Measurements from ENCODE around the gene POLR1B.
A peak's percentile ranks its signal among the peaks of the same experiment; 100 is the strongest.
"Not testable (repeated sequence)": the region's sequence is repeated elsewhere in the genome, so short reads cannot be mapped to it uniquely, and the experiment has no call there.

The POLR1B gene

DNA sequence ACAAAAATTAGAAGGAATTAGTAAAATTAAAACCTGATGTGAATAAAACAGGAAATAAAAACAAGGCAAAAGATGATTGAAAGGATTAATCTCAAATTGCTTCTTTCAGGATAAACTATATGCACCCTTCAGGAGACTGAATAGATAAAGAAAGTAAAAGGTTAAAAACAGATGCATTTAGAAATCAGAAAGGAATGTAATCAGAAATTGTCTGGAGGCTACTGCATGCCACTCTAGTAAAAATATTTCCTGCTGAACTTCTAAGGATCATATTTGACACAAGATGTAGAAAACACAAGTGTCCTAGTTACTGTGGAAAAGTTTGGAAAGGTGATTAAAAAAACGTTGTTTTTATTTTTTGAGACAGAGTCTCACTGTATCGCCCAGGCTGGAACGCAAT lies 58.4 kb downstream of the POLR1B start:
- no peak for DNase-seq (ENCODE audit: low read depth, low spot score)

DNA sequence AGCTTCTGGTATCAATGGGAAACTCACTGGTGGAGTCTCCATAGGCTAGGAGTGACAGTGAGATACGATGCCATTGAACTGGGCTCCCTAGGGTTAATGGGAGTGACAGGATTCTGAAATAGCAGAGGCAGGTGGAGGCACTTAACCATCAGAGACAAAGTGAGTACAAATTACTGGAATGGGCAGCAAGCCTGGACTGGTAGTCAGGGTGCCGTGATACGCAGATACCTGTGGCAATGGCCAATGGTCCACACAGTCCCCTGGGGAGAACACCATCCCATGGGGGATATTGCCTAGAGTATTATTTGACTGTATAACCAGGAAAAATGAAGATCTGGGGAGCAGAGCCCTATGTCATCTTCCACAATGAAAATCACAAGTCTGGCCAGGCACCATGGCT lies 59.5 kb downstream of the POLR1B start:
- DNase-seq (ENCODE audit: low read depth, low spot score), result no peak

DNA sequence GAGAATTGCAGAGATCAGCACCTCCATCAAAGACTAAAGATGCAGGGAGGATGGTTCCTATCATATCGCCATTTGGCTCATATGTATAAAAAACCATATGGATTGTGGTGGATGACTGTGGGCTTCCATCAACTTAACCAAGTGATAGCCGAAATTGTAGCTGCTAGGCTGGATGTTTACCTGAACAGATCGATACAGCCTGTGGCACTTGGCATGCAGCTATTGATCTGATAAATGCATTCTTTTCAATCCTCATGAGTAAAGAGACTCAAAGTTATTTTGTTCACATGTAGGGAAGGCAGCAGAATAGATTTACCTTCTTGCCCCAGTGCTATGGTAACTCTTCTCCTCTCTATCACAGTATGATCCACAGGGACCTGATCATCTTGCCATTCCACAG lies 60.7 kb downstream of the POLR1B start:
- no peak for DNase-seq (ENCODE audit: low read depth, low spot score)

DNA sequence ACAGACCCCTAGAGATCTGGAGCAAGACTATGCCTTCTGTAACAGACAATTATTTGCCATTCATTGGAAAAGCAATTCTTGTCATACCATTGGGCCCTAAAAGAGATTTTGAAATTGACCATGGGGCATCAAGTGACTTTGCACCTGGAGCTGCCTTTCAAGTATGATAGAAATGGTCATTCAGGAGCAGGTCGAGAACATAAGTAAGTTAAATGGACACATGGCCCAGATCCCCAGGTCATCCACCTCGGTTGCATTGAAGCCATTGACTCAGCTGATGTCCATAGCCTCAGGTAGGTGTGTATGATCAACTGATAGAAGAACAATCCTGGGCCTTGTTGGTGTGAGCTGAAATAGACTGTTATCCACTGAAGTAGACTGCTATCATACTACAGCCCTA lies 61.5 kb downstream of the POLR1B start:
- DNase-seq (ENCODE audit: low read depth, low spot score), result no peak

DNA sequence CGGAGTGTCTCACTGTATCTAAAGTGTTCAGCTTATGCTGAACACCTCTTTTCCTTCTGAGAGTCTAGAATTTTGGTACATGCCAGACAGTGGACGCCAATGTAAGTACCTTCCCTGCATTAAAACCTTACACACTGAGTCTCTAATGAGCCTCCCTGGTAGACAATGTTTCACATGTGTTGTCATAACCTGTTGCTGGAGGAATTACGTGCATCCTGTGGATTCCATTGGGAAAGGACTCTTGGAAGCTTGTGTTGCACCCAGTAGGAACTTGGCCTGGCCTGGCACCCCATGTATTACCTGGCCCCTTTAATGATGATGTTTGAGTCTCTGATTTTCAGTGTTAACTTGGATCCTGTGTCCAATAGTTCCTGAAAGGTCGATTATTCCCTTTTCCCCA lies 62.7 kb downstream of the POLR1B start:
- DNase-seq (ENCODE audit: low read depth, low spot score), result no peak

DNA sequence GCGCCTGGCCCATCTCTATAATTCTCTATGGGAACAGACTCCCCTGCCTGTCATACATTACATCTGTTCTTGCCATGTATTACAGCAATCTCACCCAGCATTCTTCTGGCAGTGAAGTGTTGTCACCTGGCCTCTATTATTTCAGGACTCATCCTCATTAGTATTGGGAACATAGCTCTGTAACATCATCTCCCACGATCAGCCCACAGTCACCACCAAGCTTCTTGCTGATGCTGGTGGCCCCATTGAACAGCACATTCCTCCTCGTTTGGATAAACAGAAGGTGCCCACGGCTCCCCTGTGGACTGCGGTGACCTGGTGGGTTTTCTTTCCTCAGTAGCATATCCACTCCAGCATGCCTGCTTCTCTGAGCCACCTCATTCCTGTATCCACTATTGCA lies 63.7 kb downstream of the POLR1B start:
- DNase-seq (ENCODE audit: low read depth, low spot score), result no peak

DNA sequence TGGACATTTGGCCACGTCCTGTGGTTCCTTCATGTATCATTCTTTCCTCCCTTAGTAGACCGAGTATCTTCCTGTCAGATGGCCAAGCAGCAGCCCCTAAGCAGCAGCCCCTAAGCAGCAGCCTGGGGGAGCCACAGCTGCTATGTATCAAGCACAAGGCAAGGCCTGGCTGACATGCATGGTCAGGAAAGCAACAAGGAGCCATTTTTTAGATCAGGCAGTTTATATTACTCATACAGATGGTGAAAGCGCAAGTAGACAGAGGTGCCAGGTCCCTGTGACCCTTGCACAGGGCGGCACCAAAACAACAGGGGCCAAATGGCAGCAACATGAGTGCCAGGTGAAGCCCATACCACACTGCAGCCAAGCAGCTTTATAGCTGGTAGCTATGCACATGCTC lies 64.3 kb downstream of the POLR1B start:
- DNase-seq (ENCODE audit: low read depth, low spot score), result no peak

DNA sequence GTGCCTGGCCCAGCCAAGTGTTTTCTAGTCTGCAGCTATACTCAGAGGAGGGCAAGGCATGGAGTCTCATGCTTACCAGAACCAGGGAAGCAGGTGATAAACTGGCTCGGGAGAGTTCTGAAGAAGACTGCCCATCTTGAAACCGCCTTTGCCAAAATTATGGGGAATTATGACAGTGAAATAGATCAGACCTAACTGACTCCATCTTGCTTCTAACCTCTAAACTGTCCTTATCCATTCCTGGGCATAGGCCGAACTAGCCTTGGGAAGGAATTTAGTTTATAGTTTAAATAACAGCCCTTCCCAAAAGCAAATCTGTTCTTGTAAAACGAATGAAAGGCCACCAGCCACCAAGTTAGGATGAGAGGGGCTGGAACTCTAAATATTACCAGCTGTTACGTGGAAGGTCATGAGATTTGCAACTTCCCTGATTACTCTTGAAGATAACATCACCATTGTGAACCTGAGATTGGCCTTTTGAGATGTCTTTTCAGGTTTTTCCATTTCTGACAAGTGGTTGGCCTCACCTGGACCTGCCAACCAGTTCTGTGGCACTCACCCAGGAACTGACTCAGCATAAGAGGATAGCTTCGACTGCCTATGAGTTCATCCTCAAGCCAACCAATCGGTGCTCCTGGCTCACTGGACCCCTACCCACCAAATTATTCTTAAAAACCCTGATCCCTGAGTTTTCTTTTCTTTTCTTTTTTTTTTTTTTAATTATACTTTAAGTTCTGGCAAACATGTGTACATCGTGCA lies 65.6 kb downstream of the POLR1B start:
- no peak for DNase-seq (ENCODE audit: low read depth, low spot score)

DNA sequence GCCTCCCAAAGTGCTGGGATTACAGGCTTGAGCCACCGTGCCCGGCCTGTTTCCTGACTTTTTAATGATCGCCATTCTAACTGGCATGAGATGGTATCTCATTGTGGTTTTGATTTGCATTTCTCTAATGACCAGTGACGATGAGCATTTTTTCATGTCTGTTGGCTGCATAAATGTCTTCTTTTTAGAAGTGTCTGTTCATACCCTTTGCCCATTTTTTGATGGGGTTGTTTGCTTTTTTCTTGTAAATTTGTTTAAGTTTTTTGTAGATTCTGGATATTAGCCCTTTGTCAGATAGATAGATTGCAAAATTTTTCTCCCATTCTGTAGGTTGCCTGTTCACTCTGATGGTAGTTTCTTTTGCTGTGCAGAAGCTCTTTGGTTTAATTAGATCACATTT lies 67.1 kb downstream of the POLR1B start:
- not testable (repeated sequence) for DNase-seq (ENCODE audit: low read depth, low spot score)

DNA sequence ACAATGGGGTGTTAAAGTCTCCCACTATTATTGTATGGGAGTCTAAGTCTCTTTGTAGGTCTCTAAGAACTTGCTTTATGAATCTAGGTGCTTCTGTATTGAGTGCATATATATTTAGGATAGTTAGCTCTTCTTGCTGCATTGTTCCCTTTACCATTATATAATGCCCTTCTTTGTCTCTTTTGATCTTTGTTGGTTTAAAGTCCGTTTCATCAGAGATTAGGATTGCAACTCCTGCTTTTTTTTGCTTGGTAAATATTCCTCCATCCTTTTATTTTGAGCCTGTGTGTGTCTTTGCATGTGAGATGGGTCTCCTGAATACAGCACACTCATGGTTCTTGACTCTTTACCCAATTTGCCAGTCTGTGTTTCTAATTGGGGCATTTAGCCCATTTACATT lies 70.0 kb downstream of the POLR1B start:
- DNase-seq (ENCODE audit: low read depth, low spot score), result not testable (repeated sequence)

DNA sequence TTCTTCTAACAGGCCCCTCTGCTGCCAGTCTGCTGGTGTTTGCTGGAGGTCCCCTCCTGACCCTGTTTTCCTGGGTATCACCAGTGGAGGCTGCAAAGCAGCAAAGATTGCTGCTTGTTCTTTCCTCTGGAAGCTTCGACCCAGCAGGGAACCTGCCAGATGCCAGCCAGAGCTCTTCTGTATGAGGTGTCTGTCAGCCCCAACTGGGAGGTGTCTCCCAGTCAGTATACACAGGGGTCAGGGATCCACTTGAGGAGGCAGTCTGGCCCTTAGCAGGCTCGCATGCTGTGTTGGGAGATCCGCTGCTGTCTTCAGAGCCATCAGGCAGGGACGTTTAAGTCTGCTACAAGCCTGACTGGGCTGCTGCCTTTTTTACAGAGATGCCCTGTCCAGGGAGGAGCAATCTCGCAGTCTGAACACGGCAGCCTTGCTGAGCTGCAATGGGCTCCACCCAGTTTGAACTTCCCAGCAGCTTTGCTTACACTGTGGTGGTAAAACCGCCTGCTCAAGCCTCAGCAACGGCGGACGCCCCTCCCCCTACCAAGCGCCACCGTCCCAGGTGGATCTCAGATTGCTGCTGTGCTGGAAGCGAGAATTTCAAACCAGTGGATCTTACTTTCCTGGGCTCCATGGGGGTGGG lies 72.1 kb downstream of the POLR1B start:
- DNase-seq (ENCODE audit: low read depth, low spot score), result peak; percentile 84

DNA sequence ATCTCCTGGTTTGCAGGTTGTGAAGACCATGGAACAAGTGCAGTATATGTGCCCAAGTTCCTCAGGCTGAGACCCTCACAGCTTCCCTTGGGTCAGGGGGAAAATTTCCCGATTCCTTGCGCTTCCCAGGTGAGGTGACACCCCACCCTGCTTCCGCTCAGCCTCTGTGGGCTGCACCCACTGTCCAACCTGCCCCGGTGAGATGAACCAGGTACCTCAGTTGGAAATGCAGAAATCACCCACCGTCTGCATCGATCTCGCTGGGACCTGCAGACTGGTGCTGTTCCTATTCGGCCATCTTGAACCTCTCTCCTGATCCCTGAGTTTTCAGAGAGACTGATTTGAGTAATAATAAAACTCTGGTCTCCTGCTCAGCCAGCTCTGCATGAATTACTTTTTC lies 72.8 kb downstream of the POLR1B start:
- no peak for DNase-seq (ENCODE audit: low read depth, low spot score)

DNA sequence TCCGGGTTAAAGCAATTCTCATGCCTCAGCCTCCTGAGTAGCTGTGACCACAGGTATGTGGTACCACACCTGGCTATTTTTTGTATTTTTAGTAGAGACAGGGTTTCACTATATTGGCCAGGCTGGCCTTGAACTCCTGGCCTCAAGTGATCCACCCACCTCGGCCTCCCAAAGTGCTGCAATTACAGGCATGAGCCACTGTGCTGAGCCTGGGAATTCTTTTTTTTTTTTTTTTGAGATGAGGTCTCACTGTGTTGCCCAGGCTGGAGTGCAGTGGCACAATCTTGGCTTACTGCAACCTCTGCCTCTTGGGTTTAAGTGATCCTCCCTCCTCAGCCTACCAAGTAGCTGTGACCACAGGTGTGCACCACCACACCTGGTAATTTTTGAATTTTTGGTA lies 73.5 kb downstream of the POLR1B start:
- DNase-seq (ENCODE audit: low read depth, low spot score), result not testable (repeated sequence)

DNA sequence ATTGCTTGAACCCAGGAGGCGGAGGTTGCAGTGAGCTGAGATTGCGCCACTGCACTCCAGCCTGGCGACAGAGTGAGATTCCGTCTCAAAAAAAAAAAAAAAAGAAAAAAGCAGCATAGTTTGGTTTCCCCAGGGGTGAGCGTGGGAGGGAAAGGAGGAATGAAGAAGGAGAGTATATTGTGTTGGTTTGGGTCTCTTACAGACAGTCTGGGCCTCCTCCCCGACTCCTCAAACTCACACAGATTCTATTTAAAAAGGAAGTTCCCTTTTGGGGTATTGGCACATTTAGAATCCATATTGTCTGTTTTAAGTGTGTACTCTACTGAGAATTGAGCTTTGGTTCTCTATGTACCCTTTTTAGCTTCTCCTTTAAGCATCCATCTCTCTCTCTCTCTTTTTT lies 76.1 kb downstream of the POLR1B start:
- no peak for DNase-seq (ENCODE audit: low read depth, low spot score)

DNA sequence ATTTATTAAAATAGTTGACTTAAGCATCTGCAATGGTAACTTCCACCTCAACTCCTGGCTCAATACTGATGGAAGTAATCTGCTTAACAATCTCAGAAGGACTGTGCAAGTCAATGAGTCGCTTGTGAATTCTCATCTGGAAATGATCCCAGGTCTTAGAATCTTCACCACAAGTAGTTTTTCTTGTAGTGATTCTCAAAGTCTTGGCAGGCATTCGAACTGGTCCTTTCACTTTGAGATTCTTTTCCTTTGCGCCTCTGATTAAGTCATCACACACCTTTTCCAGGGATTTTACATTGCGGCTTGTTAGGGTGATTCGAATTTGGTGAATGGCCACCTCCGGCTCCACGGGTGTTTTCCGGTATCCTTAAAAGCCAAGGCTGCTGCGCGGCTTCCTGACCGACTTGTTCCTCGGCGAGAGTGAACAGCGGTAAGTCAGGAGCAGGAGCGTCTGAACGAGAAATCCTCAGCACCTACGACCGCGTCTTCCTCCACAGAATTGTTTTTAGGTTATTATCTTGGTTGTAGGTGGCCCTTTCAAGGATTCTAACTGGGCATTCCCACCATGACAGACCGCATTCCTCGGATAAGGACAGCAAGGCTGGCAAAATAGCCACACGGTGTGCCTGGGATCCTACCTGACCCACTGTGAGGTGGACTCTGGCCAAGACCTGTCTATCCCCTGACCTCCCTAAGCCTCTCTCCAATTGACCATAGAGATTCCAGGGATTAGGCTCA lies 79.7 kb downstream of the POLR1B start:
- no peak for DNase-seq (ENCODE audit: low read depth, low spot score)

DNA sequence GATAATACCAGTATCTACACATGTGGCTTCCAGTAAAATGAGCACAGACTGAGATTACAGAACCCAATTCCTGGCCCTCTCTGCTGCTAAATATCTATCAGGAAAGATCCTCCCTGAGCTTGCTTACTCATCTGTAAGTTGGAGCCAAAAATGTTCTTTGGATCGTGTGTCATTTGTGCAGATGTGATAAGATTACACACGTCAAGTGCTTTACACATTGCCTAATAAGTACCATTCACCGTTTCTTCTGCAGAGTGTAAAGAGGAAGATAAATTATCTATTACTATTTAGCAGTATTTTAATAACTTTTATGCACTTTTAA lies 80.2 kb downstream of the POLR1B start:
- DNase-seq (ENCODE audit: low read depth, low spot score), result no peak

DNA sequence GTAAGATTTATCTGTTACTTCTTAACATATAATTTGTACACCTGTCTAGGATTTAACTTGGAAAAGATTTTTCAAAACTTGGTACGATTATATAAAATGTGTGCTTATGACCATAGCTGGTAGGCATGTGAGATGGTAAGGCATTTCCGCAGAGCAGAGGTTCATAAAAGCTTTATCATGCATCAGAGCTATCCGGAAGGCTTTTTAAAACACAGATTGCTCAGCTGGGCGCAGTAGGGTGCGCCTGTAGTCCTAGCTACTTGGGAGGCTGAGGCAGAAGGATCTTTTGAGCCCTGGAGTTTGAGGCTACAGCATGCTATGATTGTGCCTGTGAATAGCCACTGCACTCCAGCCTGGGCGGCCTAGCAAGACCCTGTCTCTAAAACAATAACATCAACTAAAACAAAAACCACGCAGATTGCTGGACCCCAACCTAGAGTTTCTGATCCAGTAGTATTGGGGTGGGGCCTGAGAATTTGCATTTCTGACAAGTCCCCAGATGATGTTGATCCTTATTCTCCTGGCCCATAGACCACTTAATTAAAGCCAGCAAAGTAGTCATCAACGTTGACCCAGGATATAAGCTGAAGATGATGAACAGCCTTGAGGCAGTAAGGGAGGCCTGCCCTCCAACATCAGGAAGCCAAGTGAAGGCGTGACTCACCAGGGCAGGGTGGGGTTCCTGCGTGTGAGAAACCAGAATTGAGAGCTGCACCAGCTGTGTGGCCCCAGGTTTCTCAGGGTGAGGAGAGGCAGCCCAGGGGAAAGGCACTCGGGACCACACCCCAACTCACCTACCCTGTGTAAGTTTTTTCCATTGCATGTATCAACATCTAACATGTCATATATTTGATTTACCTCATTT lies 81.9 kb downstream of the POLR1B start:
- DNase-seq (ENCODE audit: low read depth, low spot score), result no peak

DNA sequence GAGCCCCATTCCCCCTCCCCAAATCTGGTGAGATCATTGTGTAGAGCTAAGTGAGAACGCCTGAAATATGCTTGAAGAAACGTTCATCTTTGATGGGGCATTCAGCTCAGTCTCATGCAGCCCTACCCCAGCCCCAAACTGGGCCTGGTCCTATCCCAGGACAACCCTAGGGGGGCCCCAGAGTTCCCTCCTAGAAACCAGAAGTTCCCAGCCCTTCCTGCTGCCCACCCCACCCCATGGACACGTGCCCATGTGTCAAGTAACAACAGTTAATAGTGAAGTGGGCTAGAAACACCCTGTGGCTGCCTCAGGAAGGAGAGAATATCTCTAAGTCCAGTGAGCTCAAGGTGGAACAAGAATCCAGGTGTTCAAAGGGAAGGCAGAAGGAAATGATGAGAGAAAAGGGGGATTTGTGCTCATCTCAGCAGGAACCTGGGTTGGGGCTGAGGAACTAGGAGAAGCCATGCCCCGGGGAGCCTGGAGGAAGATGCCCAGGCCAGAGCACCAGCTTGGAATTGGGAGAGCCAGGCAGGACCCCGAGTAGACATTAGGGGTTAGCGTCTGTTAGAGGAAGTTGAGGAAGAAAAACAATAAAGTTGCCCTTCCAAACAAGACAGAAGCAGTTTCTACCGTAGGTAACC lies 83.3 kb downstream of the POLR1B start:
- DNase-seq (ENCODE audit: low read depth, low spot score), result no peak

DNA sequence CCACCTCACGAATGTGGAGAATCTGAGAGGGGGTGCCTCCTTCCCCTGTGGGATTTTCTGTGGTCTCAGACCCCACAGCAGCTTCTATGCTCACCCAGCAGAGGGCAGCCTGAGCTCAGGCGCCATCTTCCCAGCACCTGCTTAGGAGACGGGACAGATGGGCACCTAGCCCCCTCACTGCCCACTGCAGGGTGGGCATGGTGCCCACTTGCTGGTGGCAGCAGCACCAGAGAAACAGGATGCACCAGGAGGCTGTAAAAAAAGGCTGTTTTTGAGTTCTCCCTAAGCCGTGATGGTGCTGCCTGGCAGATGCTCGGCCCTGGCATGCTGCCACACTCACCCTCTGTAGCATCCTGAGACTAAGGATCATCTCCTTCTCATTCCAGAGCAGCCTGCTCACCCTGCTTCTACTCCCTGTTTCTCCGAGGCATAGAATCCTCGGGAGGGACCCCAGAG lies 84.4 kb downstream of the POLR1B start:
- peak; percentile 61 for DNase-seq (ENCODE audit: low read depth, low spot score)

Measured in ELF-1 (cell line).